HFFc6 (cell line): ENCODE measurements around the gene ATN1. TPM values are rescaled to one million over a fixed set of nuclear protein-coding genes. Genes with fewer than 3 reads are reported as not detected.
"Not testable (repeated sequence)": the region's sequence is repeated elsewhere in the genome, so short reads cannot be mapped to it uniquely, and the experiment has no call there.

Experiments used
- DNase-seq: peaks from one replicate; pipeline ENCODE4 v3.0.0-alpha.2; 2018
- H3K27ac Mint-ChIP-seq: 2 replicates; pipeline ENCODE4 v1.8.0; 2020; ENCODE audit warnings: mild to moderate bottlenecking, mixed read lengths
- H3K27me3 Mint-ChIP-seq: 2 replicates; pipeline ENCODE4 v1.8.0; 2021; ENCODE audit warnings: mild to moderate bottlenecking, moderate library complexity, mixed read lengths; ENCODE audit not compliant: insufficient read depth
- H3K36me3 Mint-ChIP-seq: 2 replicates; pipeline ENCODE4 v1.8.0; 2021; ENCODE audit warnings: low read depth, mixed read lengths
- H3K4me1 Mint-ChIP-seq: 2 replicates; pipeline ENCODE4 v1.8.0; 2020; ENCODE audit warnings: low read depth, mixed read lengths
- H3K4me3 Mint-ChIP-seq: 2 replicates; pipeline ENCODE4 v1.8.0; 2020; ENCODE audit warnings: mild to moderate bottlenecking, moderate library complexity, mixed read lengths
- H3K9me3 Mint-ChIP-seq: 2 replicates; pipeline ENCODE4 v1.8.0; 2020; ENCODE audit warnings: mild to moderate bottlenecking, mixed read lengths
- CTCF ChIP-seq: fragments of 200-600 bp; sonication (generic); IDR thresholded peaks from 2 replicates; pipeline ENCODE4 v1.5.0; 2021; ENCODE audit warnings: antibody characterized with exemption, mild to moderate bottlenecking
- total RNA-seq, 6 experiments: library from RNA; stranded (reverse); fragmentation: NEBNext Ultra II Directional; extraction: Animal tissue kit (Norgen Biotek cat#: 25700); gene quantifications; 2 replicates in 1 of 6; 3 replicates in 5 of 6; pipeline ENCODE4 v1.2.3, GENCODE V29; 2021

ATN1 gene
- total RNA-seq, 6 experiments from 2014 or later = 96.8 to 120 (median 107) TPM

- Mint-ChIP-seq H3K4me3 (no peak overlapping the region), H3K27ac (no peak overlapping the region), H3K4me1 (peaks cover 15% of the 10 kb centered on the region), H3K27me3 (no peaks in the 10 kb centered on the region), H3K36me3 (0 out of 2 replicates have a peak, but pooled peaks cover 4% of the 10 kb centered on the region), H3K9me3 (no peaks in the 10 kb centered on the region)
- DNase-seq = no peak
- TF ChIP-seq CTCF = no peak
These were observed 40.3 kb upstream of the ATN1 start for GRCh38 chr12:6887460-6887859.

- DNase-seq = no peak
- TF ChIP-seq CTCF = no peak
- Mint-ChIP-seq H3K27me3 (no peaks in the 10 kb centered on the region), H3K4me1 (peaks cover 15% of the 10 kb centered on the region), H3K36me3 (0 out of 2 replicates have a peak, but pooled peaks cover 4% of the 10 kb centered on the region), H3K27ac (no peak overlapping the region; the same call in 1 of the 2 replicates), H3K9me3 (no peaks in the 10 kb centered on the region), H3K4me3 (no peak overlapping the region)
These were observed 39.4 kb upstream of the ATN1 start for GRCh38 chr12:6888360-6888759.

GRCh38 chr12:6888794-6889193 lies 39.0 kb upstream of the ATN1 start:
- H3K4me3 Mint-ChIP-seq, DNase-seq, H3K36me3 Mint-ChIP-seq, H3K27me3 Mint-ChIP-seq, H3K9me3 Mint-ChIP-seq, H3K27ac Mint-ChIP-seq: not testable (repeated sequence)
- peaks cover 15% of the 10 kb centered on the region for H3K4me1 Mint-ChIP-seq

- not testable (repeated sequence) for DNase-seq, H3K9me3 Mint-ChIP-seq, H3K36me3 Mint-ChIP-seq, H3K27me3 Mint-ChIP-seq
- peaks cover 15% of the 10 kb centered on the region for H3K4me1 Mint-ChIP-seq
- H3K27ac Mint-ChIP-seq = peak overlapping the region; percentile 99
- H3K4me3 Mint-ChIP-seq = peak overlapping the region; percentile 86
These were observed 37.8 kb upstream of the ATN1 start for GRCh38 chr12:6889775-6890573.

- peaks cover 15% of the 10 kb centered on the region for H3K4me1 Mint-ChIP-seq
- H3K27ac Mint-ChIP-seq = peak overlapping the region; percentile 99
- H3K9me3 Mint-ChIP-seq = no peaks in the 10 kb centered on the region
- H3K4me3 Mint-ChIP-seq = peak overlapping the region; percentile 86
- DNase-seq = peak; percentile 94
- 0 out of 2 replicates have a peak, but pooled peaks cover 4% of the 10 kb centered on the region for H3K36me3 Mint-ChIP-seq
- no peaks in the 10 kb centered on the region for H3K27me3 Mint-ChIP-seq
- peak; percentile 91 for TF ChIP-seq CTCF
These were observed 36.7 kb upstream of the ATN1 start for GRCh38 chr12:6890789-6891645.

- peak overlapping the region; percentile 90 for H3K27ac Mint-ChIP-seq
- peak overlapping the region; percentile 86 for H3K4me3 Mint-ChIP-seq
- H3K36me3 Mint-ChIP-seq = 0 out of 2 replicates have a peak, but pooled peaks cover 4% of the 10 kb centered on the region
- peaks cover 15% of the 10 kb centered on the region for H3K4me1 Mint-ChIP-seq
- no peak for DNase-seq
- H3K9me3 Mint-ChIP-seq = no peaks in the 10 kb centered on the region
- H3K27me3 Mint-ChIP-seq = 0 out of 2 replicates have a peak, but pooled peaks cover under 1% of the 10 kb centered on the region
- TF ChIP-seq CTCF = no peak
These were observed 36.1 kb upstream of the ATN1 start for GRCh38 chr12:6891646-6892001.

GRCh38 chr12:6892683-6893082 lies 35.1 kb upstream of the ATN1 start:
- H3K36me3 Mint-ChIP-seq, H3K27me3 Mint-ChIP-seq, H3K9me3 Mint-ChIP-seq, DNase-seq, H3K4me3 Mint-ChIP-seq: not testable (repeated sequence)
- Mint-ChIP-seq H3K27ac (0 out of 2 replicates have a peak overlapping the region, but pooled peaks have one; percentile 1), H3K4me1 (peaks cover 15% of the 10 kb centered on the region)
